GM06990 (cell line): ENCODE data around the gene PLS3.

Experiments used
- DNase-seq: peaks from one replicate; pipeline ENCODE4 v3.0.0-alpha.2; 2011; ENCODE audit not compliant: insufficient read length; ENCODE audit errors: extremely low read depth
- H3K27me3 ChIP-seq: replicated peaks from 2 replicates; pipeline ENCODE4 v1.6.0; 2011; ENCODE audit warnings: low read length; ENCODE audit not compliant: control insufficient read depth, insufficient read depth
- H3K36me3 ChIP-seq: 2 replicates; pipeline ENCODE4 v1.5.1; 2011; ENCODE audit warnings: low read length; ENCODE audit not compliant: control insufficient read depth, insufficient read depth
- H3K4me3 ChIP-seq: replicated peaks from 2 replicates; pipeline ENCODE4 v1.5.1; 2011; ENCODE audit warnings: low read depth, mild to moderate bottlenecking, control low read depth, low read length
- CTCF ChIP-seq: IDR thresholded peaks from 2 replicates; pipeline ENCODE4 v1.5.1; 2011; ENCODE audit warnings: low read length, control low read depth, mild to moderate bottlenecking, inconsistent platforms; ENCODE audit not compliant: insufficient read depth, poor library complexity, severe bottlenecking

The PLS3 gene

GRCh38 chrX:115571712-115572111 lies 10.7 kb downstream of the PLS3 start:
- no peaks in the 10 kb centered on the region for H3K27me3 ChIP-seq
- no peaks in the 10 kb centered on the region for H3K36me3 ChIP-seq
- no peak overlapping the region for H3K4me3 ChIP-seq
- TF ChIP-seq CTCF = no peak
- no peak for DNase-seq

GRCh38 chrX:115573185-115573584 lies 12.2 kb downstream of the PLS3 start:
- no peak for DNase-seq
- Histone ChIP-seq H3K4me3 (no peak overlapping the region), H3K36me3 (no peaks in the 10 kb centered on the region), H3K27me3 (no peaks in the 10 kb centered on the region)
- no peak for TF ChIP-seq CTCF

DNA sequence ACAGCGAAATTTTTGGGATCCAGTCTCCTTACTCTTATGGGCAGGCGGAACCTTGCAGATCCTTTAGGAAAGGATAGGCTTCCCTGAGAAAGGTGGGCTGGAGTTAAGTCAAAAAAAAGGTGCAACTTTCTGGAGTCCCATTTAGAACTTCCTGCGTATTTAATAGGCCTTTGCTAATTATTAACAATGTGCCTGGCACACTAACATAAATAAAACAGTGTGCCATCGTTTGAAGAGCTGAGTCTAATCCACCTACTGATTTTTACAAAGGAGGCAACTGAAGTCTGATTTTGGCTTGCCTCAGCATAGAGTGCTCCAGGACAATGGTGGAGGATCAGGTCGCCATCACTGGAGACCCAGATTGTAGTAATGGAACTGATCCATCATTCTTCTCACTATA lies 15.7 kb downstream of the PLS3 start:
- no peak overlapping the region for H3K4me3 ChIP-seq
- no peaks in the 10 kb centered on the region for H3K36me3 ChIP-seq
- H3K27me3 ChIP-seq = no peaks in the 10 kb centered on the region
- no peak for TF ChIP-seq CTCF
- no peak for DNase-seq

- Histone ChIP-seq H3K4me3 (no peak overlapping the region), H3K27me3 (no peaks in the 10 kb centered on the region), H3K36me3 (no peaks in the 10 kb centered on the region)
- TF ChIP-seq CTCF = no peak
- DNase-seq = no peak
Measured at GRCh38 chrX:115579327-115579726, 18.4 kb downstream of the PLS3 start.

DNA sequence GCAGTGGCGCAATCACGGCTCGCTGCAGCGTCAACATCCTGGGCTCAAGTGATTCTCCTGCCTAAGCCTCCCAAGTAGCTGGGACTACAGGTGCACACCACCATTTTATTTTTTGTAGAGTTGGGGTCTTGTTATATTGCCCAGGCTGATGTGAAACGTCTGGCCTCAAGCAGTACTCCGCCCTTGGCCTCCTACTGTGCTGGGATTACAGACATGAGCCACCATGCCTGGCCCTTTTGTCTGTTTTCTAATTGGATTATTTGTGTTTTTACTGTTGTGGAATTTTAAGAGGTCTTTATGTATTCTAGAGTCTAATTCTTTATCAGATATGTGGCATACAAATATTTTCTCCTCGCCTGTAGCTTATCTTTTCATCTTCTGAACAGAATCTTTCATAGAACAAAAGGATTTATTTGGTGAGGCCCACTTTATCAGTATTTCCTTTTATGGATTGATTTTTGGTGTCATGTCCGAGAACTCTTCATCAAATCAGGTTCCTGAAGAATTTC lies 18.9 kb downstream of the PLS3 start:
- TF ChIP-seq CTCF = no peak

More for the DNA sequence above, 18.9 kb downstream of the PLS3 start:
- no peak for DNase-seq
- H3K36me3 ChIP-seq = no peaks in the 10 kb centered on the region
- no peak overlapping the region for H3K4me3 ChIP-seq
- no peaks in the 10 kb centered on the region for H3K27me3 ChIP-seq
